Astrocyte of the spinal cord (primary cell): ENCODE data around the gene PSTK.
A peak's percentile ranks its signal among the peaks of the same experiment; 100 is the strongest.

Experiments used
- DNase-seq: peaks from one replicate; pipeline ENCODE4 v3.0.0; 2011; ENCODE audit warnings: low read depth, low spot score
- H3K4me3 ChIP-seq: 2 replicates; pipeline ENCODE4 v1.5.1; 2011; ENCODE audit warnings: low read depth, mild to moderate bottlenecking, low read length, moderate library complexity
- CTCF ChIP-seq: IDR thresholded peaks from 2 replicates; pipeline ENCODE4 v1.5.1; 2012; ENCODE audit warnings: low read depth, mild to moderate bottlenecking, low read length, inconsistent platforms
- in situ Hi-C: cut with HindIII; loops from 2 replicates; pipeline ENCODE4 v1.10.0; 2017; ENCODE audit warnings: low sequenced_read_pairs

PSTK gene

GRCh38 chr10:122974023-122974422, 6.2 kb upstream of the PSTK start:
- in situ Hi-C loops, result no loop called here
- no peak overlapping the region for H3K4me3 ChIP-seq
- no peak for DNase-seq
- no peak for TF ChIP-seq CTCF

- DNase-seq, result no peak
- no peak overlapping the region for H3K4me3 ChIP-seq
- TF ChIP-seq CTCF, result no peak
- in situ Hi-C loops, result no loop called here
Observed at GRCh38 chr10:122974543-122975064, 5.6 kb upstream of the PSTK start.

GRCh38 chr10:122981066-122981464, 864 bp downstream of the PSTK start:
- peak overlapping the region; percentile 75 for H3K4me3 ChIP-seq
- in situ Hi-C loops, result no loop called here
- peak; percentile 54 for TF ChIP-seq CTCF
- DNase-seq, result peak; percentile 68

- in situ Hi-C loops, result no loop called here
Observed at GRCh38 chr10:122983898-122984297, 3.7 kb downstream of the PSTK start.

GRCh38 chr10:122984708-122985107, 4.5 kb downstream of the PSTK start:
- TF ChIP-seq CTCF, result no peak
- in situ Hi-C loops, result no loop called here
- H3K4me3 ChIP-seq, result no peak overlapping the region
- DNase-seq, result no peak

More at GRCh38 chr10:122983898-122984297, 3.7 kb downstream of the PSTK start:
- H3K4me3 ChIP-seq, result no peak overlapping the region
- TF ChIP-seq CTCF, result no peak
- no peak for DNase-seq

GRCh38 chr10:122986335-122986734, 6.1 kb downstream of the PSTK start:
- H3K4me3 ChIP-seq, result no peak overlapping the region
- DNase-seq, result no peak
- in situ Hi-C loops, result no loop called here
- no peak for TF ChIP-seq CTCF

GRCh38 chr10:122988501-122988900, 8.3 kb downstream of the PSTK start:
- TF ChIP-seq CTCF, result no peak
- in situ Hi-C loops, result no loop called here
- DNase-seq, result no peak
- no peak overlapping the region for H3K4me3 ChIP-seq
